ENCODE data around the gene OR6P1.

Gene OR6P1

GRCh38 chr1:158570480-158570879 lies at the start of gene OR6P1:
OR6P1 (minus strand) TSS chr1:158570580; CDS start chr1:158563604, 6,976 bp downstream.
- DNase-seq = no peak

- no peak for DNase-seq
Observed at GRCh38 chr1:158613764-158614163, 43.4 kb upstream of the OR6P1 start.

- DNase-seq = no peak
Observed at GRCh38 chr1:158611916-158612315, 41.5 kb upstream of the OR6P1 start.

GRCh38 chr1:158607296-158607695 lies 36.9 kb upstream of the OR6P1 start:
- no peak for DNase-seq

- DNase-seq = no peak
Observed at GRCh38 chr1:158604968-158605367, 34.6 kb upstream of the OR6P1 start, which contains the start of gene OR10Z1. OR10Z1 (plus strand) TSS chr1:158605268; CDS start chr1:158606439, 1,171 bp downstream.

GRCh38 chr1:158600735-158601134 lies 30.4 kb upstream of the OR6P1 start:
- no peak for DNase-seq

- no peak for DNase-seq
Observed at GRCh38 chr1:158586942-158587341, 16.6 kb upstream of the OR6P1 start.

GRCh38 chr1:158583962-158584361 lies 13.6 kb upstream of the OR6P1 start:
- DNase-seq = no peak

- DNase-seq = no peak
Observed at GRCh38 chr1:158579733-158580132, 9.4 kb upstream of the OR6P1 start, which contains the start of gene OR10X1. OR10X1 (minus strand) TSS chr1:158579899; CDS start chr1:158579899, 0 bp downstream.

- DNase-seq = no peak
Observed at GRCh38 chr1:158577561-158577960, 7.2 kb upstream of the OR6P1 start.

- no peak for DNase-seq
Observed at GRCh38 chr1:158572226-158572625, 1.8 kb upstream of the OR6P1 start.

GRCh38 chr1:158564608-158565007 lies 5.8 kb downstream of the OR6P1 start:
- DNase-seq = peak; percentile 4

GRCh38 chr1:158563853-158564252 lies 6.5 kb downstream of the OR6P1 start:
- DNase-seq = peak; percentile 20

- DNase-seq = no peak
Observed at GRCh38 chr1:158559696-158560095, 10.7 kb downstream of the OR6P1 start.

- DNase-seq = no peak
Observed at GRCh38 chr1:158554352-158554751, 16.0 kb downstream of the OR6P1 start, which contains the start of gene OR6Y1. OR6Y1 (minus strand) TSS chr1:158554405; CDS start chr1:158548105, 6,300 bp downstream.

GRCh38 chr1:158552296-158552695 lies 18.1 kb downstream of the OR6P1 start:
- no peak for DNase-seq

- DNase-seq = no peak
Observed at GRCh38 chr1:158547533-158547932, 22.8 kb downstream of the OR6P1 start.

- DNase-seq = no peak
Observed at GRCh38 chr1:158537609-158538008, 32.8 kb downstream of the OR6P1 start.

GRCh38 chr1:158534496-158534895 lies 35.9 kb downstream of the OR6P1 start:
- no peak for DNase-seq

GRCh38 chr1:158527190-158527815 lies 43.1 kb downstream of the OR6P1 start:
- no peak for DNase-seq

GRCh38 chr1:158521666-158522058 lies 48.7 kb downstream of the OR6P1 start:
- no peak for DNase-seq

GRCh38 chr1:158520955-158521665 lies 49.3 kb downstream of the OR6P1 start:
- no peak for DNase-seq

GRCh38 chr1:158520021-158520420 lies 50.4 kb downstream of the OR6P1 start:
- DNase-seq = no peak

- no peak for DNase-seq
Observed at GRCh38 chr1:158516966-158517365, 53.4 kb downstream of the OR6P1 start.

Measured in KG1 (cell line).